Keratinocyte (primary cell): ENCODE results near the gene ZSWIM9.
A peak's percentile ranks its signal among the peaks of the same experiment; 100 is the strongest.

Source experiments
- EZH2 ChIP-seq: IDR thresholded peaks from one replicate; pipeline ENCODE4 v1.6.1; 2012; ENCODE audit warnings: inconsistent platforms, mild to moderate bottlenecking, low read length, moderate library complexity
- TF ChIP-seq, protein P1 (sequence below), 3 experiments: IDR thresholded peaks in 1 of 3; conservative IDR thresholded peaks in 1 of 3; optimal IDR thresholded peaks in 1 of 3; 2 replicates in 2 of 3; 3 replicates in 1 of 3; pipeline versions ENCODE3 to v1.5.1; 2011; ENCODE audit warnings: low read length in 3 of 3, mild to moderate bottlenecking in 3 of 3, moderate library complexity in 2 of 3, control low read depth in 1 of 3, inconsistent platforms in 1 of 3; ENCODE audit not compliant: insufficient read depth in 2 of 3; ENCODE audit errors: extremely low read depth in 1 of 3

DNA sequence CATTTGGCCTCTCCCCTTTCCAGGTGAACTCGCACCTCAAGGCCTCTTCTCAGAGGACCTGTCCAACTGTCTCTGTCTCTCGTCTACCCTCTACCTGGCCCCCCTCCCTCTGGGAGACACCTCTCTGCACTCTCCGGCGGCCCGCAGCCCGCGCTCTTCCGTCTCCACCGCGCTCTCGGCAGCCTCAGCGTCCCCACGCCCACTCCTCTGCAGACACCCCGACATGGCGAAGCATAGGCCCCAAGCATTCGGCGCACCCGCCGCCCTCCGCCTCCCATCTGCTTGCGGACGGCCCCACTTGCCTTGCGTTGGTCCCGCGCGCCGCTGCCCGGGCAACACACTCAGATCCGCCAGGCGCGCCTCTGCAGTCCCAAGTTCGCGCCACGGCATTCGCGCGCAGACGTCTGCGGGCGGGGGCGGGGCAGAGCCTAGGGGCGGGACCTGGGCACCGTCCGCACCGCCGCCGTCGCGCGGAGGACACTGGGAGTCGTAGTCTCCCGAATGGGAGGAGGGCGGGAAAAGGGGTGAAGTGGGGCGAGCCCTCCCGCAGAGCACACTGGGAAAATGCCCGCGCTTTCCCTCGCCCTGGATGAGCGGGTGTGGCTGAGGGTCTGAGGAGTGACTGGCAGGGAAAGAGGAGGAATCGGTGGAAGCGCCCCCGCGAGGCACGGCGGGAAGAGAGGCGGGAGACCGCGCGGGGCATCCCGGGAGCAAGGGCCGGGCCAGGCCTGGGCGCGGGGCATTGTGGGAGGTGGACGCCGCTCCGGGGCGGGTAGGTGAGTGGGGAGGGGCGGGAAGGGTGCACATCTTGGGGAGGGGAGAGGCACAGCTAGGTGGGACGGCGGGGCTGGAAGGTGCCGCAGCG, at the start of gene ZSWIM9, which contains the start of gene LIG1:
- TF ChIP-seq, protein P1, sequence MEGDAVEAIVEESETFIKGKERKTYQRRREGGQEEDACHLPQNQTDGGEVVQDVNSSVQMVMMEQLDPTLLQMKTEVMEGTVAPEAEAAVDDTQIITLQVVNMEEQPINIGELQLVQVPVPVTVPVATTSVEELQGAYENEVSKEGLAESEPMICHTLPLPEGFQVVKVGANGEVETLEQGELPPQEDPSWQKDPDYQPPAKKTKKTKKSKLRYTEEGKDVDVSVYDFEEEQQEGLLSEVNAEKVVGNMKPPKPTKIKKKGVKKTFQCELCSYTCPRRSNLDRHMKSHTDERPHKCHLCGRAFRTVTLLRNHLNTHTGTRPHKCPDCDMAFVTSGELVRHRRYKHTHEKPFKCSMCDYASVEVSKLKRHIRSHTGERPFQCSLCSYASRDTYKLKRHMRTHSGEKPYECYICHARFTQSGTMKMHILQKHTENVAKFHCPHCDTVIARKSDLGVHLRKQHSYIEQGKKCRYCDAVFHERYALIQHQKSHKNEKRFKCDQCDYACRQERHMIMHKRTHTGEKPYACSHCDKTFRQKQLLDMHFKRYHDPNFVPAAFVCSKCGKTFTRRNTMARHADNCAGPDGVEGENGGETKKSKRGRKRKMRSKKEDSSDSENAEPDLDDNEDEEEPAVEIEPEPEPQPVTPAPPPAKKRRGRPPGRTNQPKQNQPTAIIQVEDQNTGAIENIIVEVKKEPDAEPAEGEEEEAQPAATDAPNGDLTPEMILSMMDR (optimal IDR thresholded peaks at IDR 0.05 in 1 of 3, IDR thresholded peaks at IDR 0.05 in 1 of 3, conservative IDR thresholded peaks at IDR 0.05 in 1 of 3; ENCODE audit: extremely low read depth in 1 of 3, insufficient read depth in 2 of 3, low read length in 3 of 3) = peak in 2 of 3 experiments; percentile 1 to 7
- TF ChIP-seq EZH2 = no peak
